Peyer's patch (tissue), 4 donors: ENCODE data around the gene PIK3R3. TPM values are rescaled to one million over a fixed set of nuclear protein-coding genes. Genes with fewer than 3 reads are reported as not detected.

Source experiments
- DNase-seq, 3 donors: peaks; one replicate each; pipeline ENCODE4 v3.0.0-alpha.2; 2017 to 2019
- H3K27ac ChIP-seq, 4 donors: fragments of 200-600 bp; sonication (generic); one replicate each; pipeline ENCODE4 v1.5.1; 2016 to 2019
- H3K27me3 ChIP-seq, 2 donors: fragments of 200-600 bp; sonication (generic); one replicate each; pipeline ENCODE4 v1.5.1; 2019
- H3K36me3 ChIP-seq, 3 donors: fragments of 200-600 bp; sonication (generic); one replicate each; pipeline ENCODE4 v1.5.1; 2016 to 2019
- H3K4me1 ChIP-seq, 4 donors: fragments of 200-600 bp; sonication (generic); one replicate each; pipeline ENCODE4 v1.5.1; 2016 to 2019
- H3K4me3 ChIP-seq, 4 donors: fragments of 200-600 bp; sonication (generic); 1 replicate in 3 of 4; 2 replicates in 1 of 4; pipeline ENCODE4 v1.5.1; 2016 to 2019; ENCODE audit warnings: mild to moderate bottlenecking in 1 of 4
- H3K9me3 ChIP-seq, 4 donors: fragments of 200-600 bp; sonication (generic); one replicate each; pipeline ENCODE4 v1.5.1; 2016 to 2019; ENCODE audit warnings: mild to moderate bottlenecking in 1 of 4
- CTCF ChIP-seq, 6 experiments: fragments of 450-650 bp in 4 of 6; fragments of 200-600 bp in 2 of 6; sonication (generic) in 1 of 6; IDR thresholded peaks; one replicate each; pipeline ENCODE4 v1.5.1; 2017 to 2019; ENCODE audit warnings: antibody characterized with exemption in 6 of 6, mild to moderate bottlenecking in 3 of 6, moderate library complexity in 1 of 6
- POLR2A ChIP-seq, 2 donors: fragments of 450-650 bp; IDR thresholded peaks; one replicate each; pipeline ENCODE4 v1.5.1; 2017; ENCODE audit warnings: antibody characterized with exemption in 2 of 2, mild to moderate bottlenecking in 2 of 2, moderate library complexity in 2 of 2
- total RNA-seq, 4 donors: library from RNA; depleted of rRNA; stranded (reverse); fragments of >200 nt; gene quantifications; one replicate each; pipeline ENCODE4 v1.1.0, GENCODE V29; 2016

PIK3R3 gene
- total RNA-seq, 4 donors from 2014 or later = 2.8 to 12.4 (median 6.4) TPM

- Histone ChIP-seq H3K27me3 (no peaks in the 10 kb centered on the region), H3K9me3 (no peaks in the 10 kb centered on the region), H3K27ac (no peak overlapping the region), H3K4me1 (no peaks in the 10 kb centered on the region), H3K4me3 (no peak overlapping the region), H3K36me3 (peaks cover 0 to 50% (median 0%) of the 10 kb centered on the region in 3 donors)
- TF ChIP-seq POLR2A (IDR thresholded peaks at IDR 0.05) = no peak
- TF ChIP-seq CTCF (IDR thresholded peaks at IDR 0.05) = no peak
- no peak for DNase-seq
Observed at GRCh38 chr1:46002551-46003150, 129.8 kb downstream of the PIK3R3 start.

GRCh38 chr1:46001081-46001785 is 131.2 kb downstream of the PIK3R3 start:
- no peak overlapping the region for H3K27ac ChIP-seq
- DNase-seq = no peak
- TF ChIP-seq POLR2A (IDR thresholded peaks at IDR 0.05) = no peak
- peak in 1 of 6 experiments; percentile 25 for TF ChIP-seq CTCF (IDR thresholded peaks at IDR 0.05)
- no peaks in the 10 kb centered on the region for H3K4me1 ChIP-seq
- no peak overlapping the region for H3K4me3 ChIP-seq
- H3K27me3 ChIP-seq = no peaks in the 10 kb centered on the region
- H3K9me3 ChIP-seq = no peaks in the 10 kb centered on the region
- H3K36me3 ChIP-seq = peaks cover 0 to 37% (median 0%) of the 10 kb centered on the region in 3 donors

DNA sequence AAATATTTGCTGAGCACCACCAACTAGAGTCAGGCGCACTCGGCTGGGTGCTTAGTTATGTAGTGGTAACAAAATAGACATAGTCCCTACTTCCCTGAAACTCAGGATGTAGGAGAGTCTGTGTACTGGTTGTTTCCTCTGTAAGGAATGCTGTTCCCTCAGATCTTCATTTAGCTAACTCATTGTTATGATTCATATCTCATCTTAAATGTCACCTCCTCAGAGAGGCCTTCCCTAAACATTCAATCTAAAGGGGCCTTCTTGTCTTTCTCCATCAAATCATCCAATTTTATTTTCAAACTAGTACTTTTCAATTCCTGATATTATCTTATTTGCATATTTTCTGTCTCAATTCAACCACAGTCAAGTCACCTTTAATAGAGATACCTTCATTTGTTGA is 132.9 kb downstream of the PIK3R3 start:
- no peak for DNase-seq
- Histone ChIP-seq H3K27me3 (no peaks in the 10 kb centered on the region), H3K36me3 (peaks cover 0 to 27% (median 0%) of the 10 kb centered on the region in 3 donors)

GRCh38 chr1:45998020-45998617 is 134.3 kb downstream of the PIK3R3 start:
- H3K4me1 ChIP-seq = no peaks in the 10 kb centered on the region
- H3K36me3 ChIP-seq = peaks cover 0 to 22% (median 0%) of the 10 kb centered on the region in 3 donors
- H3K27me3 ChIP-seq = no peaks in the 10 kb centered on the region
- no peak overlapping the region for H3K4me3 ChIP-seq
- no peak overlapping the region for H3K27ac ChIP-seq
- no peak for DNase-seq
- no peak for TF ChIP-seq CTCF (IDR thresholded peaks at IDR 0.05)
- no peak for TF ChIP-seq POLR2A (IDR thresholded peaks at IDR 0.05)
- H3K9me3 ChIP-seq = no peaks in the 10 kb centered on the region

More for the DNA sequence above, 132.9 kb downstream of the PIK3R3 start:
- Histone ChIP-seq H3K4me1 (no peaks in the 10 kb centered on the region), H3K4me3 (no peak overlapping the region), H3K9me3 (no peaks in the 10 kb centered on the region), H3K27ac (no peak overlapping the region)
- TF ChIP-seq CTCF (IDR thresholded peaks at IDR 0.05) (no peak), POLR2A (IDR thresholded peaks at IDR 0.05) (no peak)

DNA sequence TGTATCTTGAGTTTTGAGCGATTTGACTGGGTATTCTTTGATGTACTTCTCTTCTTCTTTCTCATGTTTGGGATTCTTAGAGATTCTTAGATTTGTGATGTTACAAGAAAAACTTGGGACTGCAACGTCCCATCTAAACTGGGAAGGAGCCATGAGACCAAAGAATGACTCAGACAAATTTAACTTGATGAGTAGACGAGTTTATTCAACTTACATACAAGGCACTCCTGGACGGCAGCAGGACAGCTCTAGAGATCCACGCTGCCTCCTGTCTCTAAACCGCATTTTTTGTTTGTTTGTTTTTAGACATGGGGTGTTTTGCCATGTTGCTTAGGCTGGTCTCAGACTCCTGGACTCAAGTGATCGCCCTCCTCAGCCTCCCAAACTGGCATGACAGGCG is 137.1 kb downstream of the PIK3R3 start:
- Histone ChIP-seq H3K36me3 (peaks cover 0 to 11% (median 0%) of the 10 kb centered on the region in 3 donors), H3K27me3 (no peaks in the 10 kb centered on the region), H3K4me1 (no peaks in the 10 kb centered on the region), H3K4me3 (no peak overlapping the region), H3K9me3 (no peaks in the 10 kb centered on the region), H3K27ac (no peak overlapping the region)
- DNase-seq = no peak
- TF ChIP-seq POLR2A (IDR thresholded peaks at IDR 0.05) (no peak), CTCF (IDR thresholded peaks at IDR 0.05) (no peak)
